Measurements from ENCODE around the gene PPM1H. TPM values are rescaled to one million over a fixed set of nuclear protein-coding genes. Genes with fewer than 3 reads are reported as not detected.

PPM1H gene
- total and polyA plus RNA-seq, 2 donors (not counting 1 experiment from before 2014, with no cell fraction given): 0.01 TPM; not detected in 1

GRCh38 chr12:62840806-62841205, 94.1 kb downstream of the PPM1H start:
- no peaks in the 10 kb centered on the region for H3K36me3 ChIP-seq (replicated peaks in 1 of 2; ENCODE audit: control extremely low read depth in 1 of 2, control insufficient read depth in 1 of 2, extremely low read depth in 1 of 2, insufficient read depth in 2 of 2, low read length in 1 of 2)
- no peak overlapping the region for H3K27ac ChIP-seq (ENCODE audit: low read length in 2 of 2)
- ATAC-seq (ENCODE audit: low read depth): no peak
- no peaks in the 10 kb centered on the region for H3K27me3 ChIP-seq (replicated peaks in 1 of 4; ENCODE audit: control extremely low read depth in 1 of 4, control insufficient read depth in 3 of 4, insufficient read depth in 4 of 4, low read length in 3 of 4)
- H3K4me3 ChIP-seq (ENCODE audit: control extremely low read depth in 1 of 5, extremely low read depth in 1 of 5, insufficient read depth in 1 of 5, low read depth in 2 of 5, low read length in 4 of 5): no peak overlapping the region
- H3K79me2 ChIP-seq (ENCODE audit: control insufficient read depth, insufficient read depth, low read length): no peaks in the 10 kb centered on the region
- H3K27me3 Mint-ChIP-seq: peaks cover 3% of the 10 kb centered on the region
- H3K9me3 ChIP-seq (ENCODE audit: control extremely low read depth in 1 of 3, control insufficient read depth in 2 of 3, insufficient read depth in 1 of 3, low read length in 2 of 3): no peaks in the 10 kb centered on the region
- no peak for DNase-seq
- H3K27ac Mint-ChIP-seq: no peak overlapping the region
- no peak overlapping the region for H3K4me3 Mint-ChIP-seq
- no peak overlapping the region for H2AFZ ChIP-seq (ENCODE audit: insufficient read depth, low read depth, low read length, poor library complexity, severe bottlenecking)
- no peak for TF ChIP-seq EZH2 (IDR thresholded peaks at IDR 0.05; ENCODE audit: borderline replicate concordance, insufficient read depth, low read depth, low read length, poor library complexity, severe bottlenecking)
- TF ChIP-seq CTCF (IDR thresholded peaks at IDR 0.05): no peak
- peaks cover 7% of the 10 kb centered on the region for H3K4me1 Mint-ChIP-seq
- H4K20me1 ChIP-seq (ENCODE audit: control insufficient read depth, insufficient read depth, low read length, poor library complexity, severe bottlenecking): no peaks in the 10 kb centered on the region
- no peak overlapping the region for H3K4me2 ChIP-seq (replicated peaks; ENCODE audit: low read depth, low read length, poor library complexity, severe bottlenecking)
- ChIA-PET CTCF (no interaction called here), POLR2A (no interaction called here)
- no peak overlapping the region for H3K9ac ChIP-seq (ENCODE audit: low read length)
- no peaks in the 10 kb centered on the region for H3K4me1 ChIP-seq (ENCODE audit: control insufficient read depth in 2 of 2, insufficient read depth in 2 of 2, low read length in 2 of 2)
- intact Hi-C loops (cut with micrococcal nuclease): no loop called here
- 97% methylated on average over 4 of the region's 4 CpGs for WGBS (ENCODE audit: insufficient coverage)
- H3K9me3 Mint-ChIP-seq (ENCODE audit: insufficient read depth): no peaks in the 10 kb centered on the region

DNA sequence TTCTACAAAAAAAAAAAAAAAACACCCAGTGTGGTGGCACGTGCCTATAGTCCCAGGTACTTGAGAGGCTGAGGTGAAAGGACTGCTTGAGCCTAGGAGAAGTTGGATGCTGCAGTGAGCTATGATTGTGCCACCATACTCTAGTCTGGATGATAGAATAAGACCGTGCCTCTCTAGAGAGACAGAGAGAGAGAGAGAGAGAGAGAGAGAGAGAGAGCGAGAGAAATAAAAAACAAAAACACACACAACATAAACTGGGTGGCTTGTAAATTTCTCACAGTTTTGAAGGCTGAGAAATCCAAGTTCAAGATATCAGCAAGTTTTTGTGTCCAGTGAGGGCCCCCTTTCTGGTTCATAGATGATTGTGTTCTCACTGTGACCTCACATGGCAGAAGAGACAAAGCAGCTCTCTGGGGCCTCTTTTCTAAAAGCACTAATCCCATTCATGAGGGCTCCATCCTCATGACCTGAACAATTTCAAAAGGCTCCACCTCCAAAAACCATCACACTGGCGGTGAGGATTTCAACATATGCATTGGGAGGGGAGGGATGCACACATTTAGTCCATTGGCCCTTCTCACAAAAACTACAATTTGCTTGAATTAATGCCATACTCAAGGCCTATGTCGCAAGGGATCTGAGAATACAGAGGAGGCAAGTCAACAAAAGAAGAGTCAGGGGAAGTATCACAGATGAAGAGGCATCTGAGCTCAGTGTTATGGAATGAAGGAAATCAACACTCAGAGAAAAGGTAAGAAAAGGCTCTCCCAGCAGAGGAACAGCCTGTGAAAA, 94.9 kb downstream of the PPM1H start:
- no peaks in the 10 kb centered on the region for H3K27me3 ChIP-seq (replicated peaks in 1 of 4; ENCODE audit: control extremely low read depth in 1 of 4, control insufficient read depth in 3 of 4, insufficient read depth in 4 of 4, low read length in 3 of 4)
- H2AFZ ChIP-seq (ENCODE audit: insufficient read depth, low read depth, low read length, poor library complexity, severe bottlenecking): no peak overlapping the region
- no peaks in the 10 kb centered on the region for H3K79me2 ChIP-seq (ENCODE audit: control insufficient read depth, insufficient read depth, low read length)
- TF ChIP-seq CTCF (IDR thresholded peaks at IDR 0.05) (no peak), EZH2 (IDR thresholded peaks at IDR 0.05; ENCODE audit: borderline replicate concordance, insufficient read depth, low read depth, low read length, poor library complexity, severe bottlenecking) (no peak)
- 100% methylated on average over 1 of the region's 5 CpGs for WGBS (ENCODE audit: insufficient coverage)
- DNase-seq (no peak), ATAC-seq (ENCODE audit: low read depth) (no peak)
- intact Hi-C loops (cut with micrococcal nuclease): no loop called here
- H3K4me2 ChIP-seq (replicated peaks; ENCODE audit: low read depth, low read length, poor library complexity, severe bottlenecking): no peak overlapping the region
- Mint-ChIP-seq H3K4me1 (peaks cover 7% of the 10 kb centered on the region), H3K27ac (no peak overlapping the region), H3K9me3 (ENCODE audit: insufficient read depth) (no peaks in the 10 kb centered on the region), H3K27me3 (peaks cover 3% of the 10 kb centered on the region), H3K4me3 (no peak overlapping the region)
- H3K9ac ChIP-seq (ENCODE audit: low read length): no peak overlapping the region
- H3K27ac ChIP-seq (ENCODE audit: low read length in 2 of 2): no peak overlapping the region
- POLR2A ChIA-PET: no interaction called here
- no peaks in the 10 kb centered on the region for H4K20me1 ChIP-seq (ENCODE audit: control insufficient read depth, insufficient read depth, low read length, poor library complexity, severe bottlenecking)
- H3K4me3 ChIP-seq (ENCODE audit: control extremely low read depth in 1 of 5, extremely low read depth in 1 of 5, insufficient read depth in 1 of 5, low read depth in 2 of 5, low read length in 4 of 5): no peak overlapping the region
- no peaks in the 10 kb centered on the region for H3K9me3 ChIP-seq (ENCODE audit: control extremely low read depth in 1 of 3, control insufficient read depth in 2 of 3, insufficient read depth in 1 of 3, low read length in 2 of 3)
- no peaks in the 10 kb centered on the region for H3K4me1 ChIP-seq (ENCODE audit: control insufficient read depth in 2 of 2, insufficient read depth in 2 of 2, low read length in 2 of 2)
- no peaks in the 10 kb centered on the region for H3K36me3 ChIP-seq (replicated peaks in 1 of 2; ENCODE audit: control extremely low read depth in 1 of 2, control insufficient read depth in 1 of 2, extremely low read depth in 1 of 2, insufficient read depth in 2 of 2, low read length in 1 of 2)
- CTCF ChIA-PET: no interaction called here

Measured in B cell (primary cell).